GM12878 (cell line): ENCODE measurements around the gene TNPO2. TPM values are rescaled to one million over a fixed set of nuclear protein-coding genes. Genes with fewer than 3 reads are reported as not detected.

Experiments used
- ATAC-seq: fragments of 200-7000 bp; cut with Tn5 transposase; 3 replicates; pipeline ENCODE4 v1.9.1; 2020; ENCODE audit warnings: mild to moderate bottlenecking, moderate library complexity
- BruUV-seq: library from RNA; stranded (reverse); fragments of 400-500 nt; replicated peaks from 2 replicates; lab custom pipeline; 2021; lab: Mats Ljungman, UMichigan
- CTCF ChIA-PET: fragments of 300-600 bp; sonication (Branson Sonifier 250); formaldehyde crosslinking; extraction: SDS; loops from one replicate; lab custom pipeline; 2021; ENCODE audit warnings: inconsistent platforms; lab: Yijun Ruan, JAX
- POLR2A ChIA-PET: fragments of 350-600 bp; formaldehyde crosslinking; extraction: SDS; loops from one replicate; lab custom pipeline; 2021; ENCODE audit warnings: inconsistent platforms; lab: Charles Lee
- RAD21 ChIA-PET: fragments of 300-600 bp; sonication (Branson Sonifier 250); formaldehyde crosslinking; loops from one replicate; lab custom pipeline; 2023; ENCODE audit warnings: antibody characterized with exemption; ENCODE audit not compliant: unreplicated experiment; lab: Charles Lee
- SMC1A ChIA-PET: fragments of 300-600 bp; sonication (Branson Sonifier 250); formaldehyde crosslinking; loops from one replicate; lab custom pipeline; 2023; ENCODE audit not compliant: unreplicated experiment, uncharacterized antibody; lab: Charles Lee
- DNase-seq: peaks from one replicate; pipeline ENCODE4 v3.0.0-alpha.2; 2011; ENCODE audit warnings: low read depth, low spot score
- FAIRE-seq: peaks from 3 replicates; lab custom pipeline; 2011; peaks lifted over from hg19 to GRCh38; lab: Jason Lieb, UNC
- H2AFZ ChIP-seq: 2 replicates; pipeline ENCODE4 v1.6.0; 2011; ENCODE audit warnings: low read depth, low read length, control low read depth; ENCODE audit not compliant: control insufficient read depth
- H3K27ac ChIP-seq: 2 replicates; pipeline ENCODE4 v1.5.1; 2011; ENCODE audit warnings: control low read depth; ENCODE audit not compliant: control insufficient read depth, insufficient read depth
- H3K27me3 ChIP-seq, 2 experiments: replicated peaks in 1 of 2; 2 replicates each; pipeline versions ENCODE4 v1.6.0 to v1.6.1; 2011; ENCODE audit warnings: low read length in 1 of 2; ENCODE audit not compliant: control insufficient read depth in 2 of 2, insufficient read depth in 2 of 2
- H3K36me3 ChIP-seq, 2 experiments: 2 replicates each; pipeline ENCODE4 v1.5.1; 2011; ENCODE audit warnings: low read length in 1 of 2; ENCODE audit not compliant: control insufficient read depth in 2 of 2, insufficient read depth in 2 of 2
- H3K4me1 ChIP-seq: 2 replicates; pipeline ENCODE4 v1.6.1; 2011; ENCODE audit warnings: mild to moderate bottlenecking, low read length, moderate library complexity, mixed read lengths; ENCODE audit not compliant: control insufficient read depth, insufficient read depth
- H3K4me2 ChIP-seq: 2 replicates; pipeline ENCODE4 v1.6.0; 2011; ENCODE audit warnings: control low read depth; ENCODE audit not compliant: control insufficient read depth, insufficient read depth
- H3K4me3 ChIP-seq: fragments of 200-600 bp; sonication (generic); 2 replicates; pipeline ENCODE4 v1.5.1; 2016
- H3K79me2 ChIP-seq: 2 replicates; pipeline ENCODE4 v1.6.0; 2011; ENCODE audit warnings: low read length; ENCODE audit not compliant: control insufficient read depth, insufficient read depth
- H3K9ac ChIP-seq: 2 replicates; pipeline ENCODE4 v1.8.0; 2011; ENCODE audit warnings: low read length, control low read depth, mixed read lengths; ENCODE audit not compliant: control insufficient read depth, insufficient read depth
- H3K9me3 ChIP-seq: replicated peaks from 3 replicates; pipeline ENCODE4 v1.5.1; 2011; ENCODE audit warnings: mild to moderate bottlenecking, low read length; ENCODE audit not compliant: control insufficient read depth, insufficient read depth
- H4K20me1 ChIP-seq: 2 replicates; pipeline ENCODE4 v1.6.0; 2011; ENCODE audit not compliant: control insufficient read depth, insufficient read depth
- BHLHE40 ChIP-seq, 2 experiments: fragments of 450-650 bp in 1 of 2; IDR thresholded peaks; 2 replicates each; pipeline ENCODE4 v1.6.1; 2011 to 2017; ENCODE audit warnings: low read depth in 2 of 2, borderline replicate concordance in 1 of 2, improper control_type of control experiment in 1 of 2, low read length in 1 of 2, mild to moderate bottlenecking in 1 of 2
- CHD1 ChIP-seq: IDR thresholded peaks from 2 replicates; pipeline ENCODE4 v1.6.1; 2012; ENCODE audit warnings: low read depth, low read length, improper control_type of control experiment
- FOS ChIP-seq: IDR thresholded peaks from 3 replicates; pipeline ENCODE4 v1.6.1; 2011; ENCODE audit warnings: borderline replicate concordance; ENCODE audit not compliant: insufficient read length; ENCODE audit errors: extremely low read depth
- MYC ChIP-seq: IDR thresholded peaks from 2 replicates; pipeline ENCODE4 v1.6.1; 2011; ENCODE audit warnings: mild to moderate bottlenecking, low read length, moderate library complexity, inconsistent platforms; ENCODE audit not compliant: insufficient read depth, insufficient replicate concordance, insufficient read length, severe bottlenecking
- POLR2AphosphoS2 ChIP-seq: IDR thresholded peaks from 2 replicates; pipeline ENCODE4 v1.6.1; 2011; ENCODE audit warnings: low read depth, mild to moderate bottlenecking, low read length, improper control_type of control experiment, moderate library complexity
- SMAD5 ChIP-seq: IDR thresholded peaks from 2 replicates; pipeline ENCODE4 v1.6.1; 2016; ENCODE audit warnings: antibody characterized with exemption, low read depth
- SMARCA5 ChIP-seq: fragments of 450-650 bp; IDR thresholded peaks from 2 replicates; pipeline ENCODE4 v1.6.1; 2017; ENCODE audit warnings: mild to moderate bottlenecking
- YY1 ChIP-seq: IDR thresholded peaks from 2 replicates; pipeline ENCODE4 v1.6.1; 2011; ENCODE audit warnings: low read depth, mild to moderate bottlenecking, low read length
- ZNF384 ChIP-seq: IDR thresholded peaks from 2 replicates; pipeline ENCODE4 v1.6.1; 2012; ENCODE audit warnings: low read depth, mild to moderate bottlenecking, low read length, improper control_type of control experiment, borderline replicate concordance
- WGBS: methylation state at CpG from one replicate; pipeline ENCODE4 v1.1.6; 2016; ENCODE audit warnings: low lambda C conversion rate; ENCODE audit not compliant: insufficient replicate concordance, insufficient coverage; ENCODE audit errors: missing lambda C conversion rate; 5-methylcytosine and 5-hydroxymethylcytosine counted together
- in situ Hi-C: fragments of 300-500 bp; cut with MboI; formaldehyde crosslinking; loops from 9 replicates; pipeline ENCODE4 v1.14.3; 2018; ENCODE audit warnings: mixed read lengths
- intact Hi-C: fragments of 100-400 bp; cut with micrococcal nuclease; formaldehyde crosslinking; loops from one replicate; pipeline ENCODE4 v1.14.2; 2022; ENCODE audit not compliant: unreplicated experiment
- polyA plus RNA-seq, 11 experiments: library from polyadenylated mRNA; depleted of rRNA in 4 of 11; unstranded in 6 of 11; stranded (reverse) in 5 of 11; fragments of >200 nt; fragmentation: Nextera tagmentation in 4 of 11; fragmentation: Illumina TruSeq in 1 of 11; extraction: Ambion mirVana in 4 of 11; extraction: Trizol in 1 of 11; gene quantifications; 1 replicate in 1 of 11; 2 replicates in 10 of 11; pipeline versions ENCODE4 v1.2.1 to v1.2.3, GENCODE V29; 2011 to 2016; ENCODE audit warnings: inconsistent platforms in 2 of 11, missing spikeins in 2 of 11, low read depth in 1 of 11
- total RNA-seq, 4 experiments: library from RNA; depleted of rRNA in 3 of 4; stranded (reverse); fragments of >200 nt in 3 of 4; fragmentation: Illumina TruSeq in 1 of 4; extraction: Trizol in 1 of 4; gene quantifications; 2 replicates each; pipeline versions ENCODE4 v1.2.1 to v1.2.3, GENCODE V29; 2013 to 2021
- TF ChIP-seq, protein P1 (sequence below): fragments of 150-350 bp; IDR thresholded peaks from 2 replicates; pipeline ENCODE4 v1.6.1; 2016; ENCODE audit warnings: low read depth, low read length

The TNPO2 gene
- total and polyA plus RNA-seq, 10 of the 15 experiments (the other 5 are each of a cell fraction or from before 2014, with no cell fraction given) = 5.5 to 99.7 (median 29.6) TPM

GRCh38 chr19:12711187-12711586, 12.5 kb downstream of the TNPO2 start:
- no peaks in the 10 kb centered on the region for H3K9me3 ChIP-seq
- H2AFZ ChIP-seq = no peak overlapping the region
- H3K27me3 ChIP-seq = no peaks in the 10 kb centered on the region
- H3K4me3 ChIP-seq = no peak overlapping the region
- no TSS peak for BruUV-seq
- ChIA-PET SMC1A (interaction anchor here (0.6 kb wide), 1 partner anchor 56 kb away, joined by 5 read pairs; no protein-coding TSS in a partner anchor), POLR2A (no interaction called here), CTCF (interaction anchor here (1.1 kb wide), 1 partner anchor 49 kb away, joined by 4 read pairs; no protein-coding TSS in a partner anchor), RAD21 (no interaction called here)
- H3K36me3 ChIP-seq = peaks cover 24 to 33% of the 10 kb centered on the region in 2 experiments
- no peak for DNase-seq
- intact Hi-C loops (no loop called here), in situ Hi-C loops (no loop called here)
- TF ChIP-seq SMARCA5 = no peak
- TF ChIP-seq, protein P1, sequence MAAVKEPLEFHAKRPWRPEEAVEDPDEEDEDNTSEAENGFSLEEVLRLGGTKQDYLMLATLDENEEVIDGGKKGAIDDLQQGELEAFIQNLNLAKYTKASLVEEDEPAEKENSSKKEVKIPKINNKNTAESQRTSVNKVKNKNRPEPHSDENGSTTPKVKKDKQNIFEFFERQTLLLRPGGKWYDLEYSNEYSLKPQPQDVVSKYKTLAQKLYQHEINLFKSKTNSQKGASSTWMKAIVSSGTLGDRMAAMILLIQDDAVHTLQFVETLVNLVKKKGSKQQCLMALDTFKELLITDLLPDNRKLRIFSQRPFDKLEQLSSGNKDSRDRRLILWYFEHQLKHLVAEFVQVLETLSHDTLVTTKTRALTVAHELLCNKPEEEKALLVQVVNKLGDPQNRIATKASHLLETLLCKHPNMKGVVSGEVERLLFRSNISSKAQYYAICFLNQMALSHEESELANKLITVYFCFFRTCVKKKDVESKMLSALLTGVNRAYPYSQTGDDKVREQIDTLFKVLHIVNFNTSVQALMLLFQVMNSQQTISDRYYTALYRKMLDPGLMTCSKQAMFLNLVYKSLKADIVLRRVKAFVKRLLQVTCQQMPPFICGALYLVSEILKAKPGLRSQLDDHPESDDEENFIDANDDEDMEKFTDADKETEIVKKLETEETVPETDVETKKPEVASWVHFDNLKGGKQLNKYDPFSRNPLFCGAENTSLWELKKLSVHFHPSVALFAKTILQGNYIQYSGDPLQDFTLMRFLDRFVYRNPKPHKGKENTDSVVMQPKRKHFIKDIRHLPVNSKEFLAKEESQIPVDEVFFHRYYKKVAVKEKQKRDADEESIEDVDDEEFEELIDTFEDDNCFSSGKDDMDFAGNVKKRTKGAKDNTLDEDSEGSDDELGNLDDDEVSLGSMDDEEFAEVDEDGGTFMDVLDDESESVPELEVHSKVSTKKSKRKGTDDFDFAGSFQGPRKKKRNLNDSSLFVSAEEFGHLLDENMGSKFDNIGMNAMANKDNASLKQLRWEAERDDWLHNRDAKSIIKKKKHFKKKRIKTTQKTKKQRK = no peak
- no peak for TF ChIP-seq MYC
- no peak for TF ChIP-seq CHD1
- TF ChIP-seq FOS = no peak
- TF ChIP-seq YY1 = no peak
- TF ChIP-seq ZNF384 = no peak
- TF ChIP-seq POLR2AphosphoS2 = no peak
- TF ChIP-seq SMAD5 = no peak
- TF ChIP-seq BHLHE40 (IDR thresholded peaks at IDR 0.05; ENCODE audit: borderline replicate concordance in 1 of 2, low read depth in 2 of 2, low read length in 1 of 2) = no peak
- no peaks in the 10 kb centered on the region for H3K4me1 ChIP-seq
- H3K4me2 ChIP-seq = no peak overlapping the region
- no peak for ATAC-seq
- H3K27ac ChIP-seq = no peak overlapping the region
- no peaks in the 10 kb centered on the region for H3K79me2 ChIP-seq
- H4K20me1 ChIP-seq = no peaks in the 10 kb centered on the region
- no peak for FAIRE-seq
- WGBS = 94% methylated on average over 17 of the region's 17 CpGs
- no peak overlapping the region for H3K9ac ChIP-seq
